ENCODE results near the gene LLCFC1.

DNA sequence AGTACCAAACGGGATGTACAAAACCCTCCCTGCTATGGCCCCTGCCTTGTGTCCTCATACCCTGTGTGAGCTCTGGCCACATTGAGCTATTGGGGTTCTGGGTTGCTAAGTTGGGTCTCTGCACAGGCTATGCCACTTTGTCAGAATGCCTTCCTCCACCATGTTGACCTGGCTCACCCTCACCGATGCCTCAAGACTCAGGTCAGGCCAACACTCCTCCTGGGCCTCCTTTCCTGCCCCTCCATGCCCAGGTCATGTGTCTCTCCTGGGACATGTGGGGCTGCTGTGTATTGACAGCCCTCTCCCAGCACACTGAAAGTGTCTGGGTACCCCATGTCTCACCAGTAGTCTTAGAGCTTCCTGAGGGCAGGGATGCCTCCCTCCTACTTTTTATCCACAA is 20.4 kb upstream of the LLCFC1 start:
- TF ChIP-seq TBP (IDR thresholded peaks at IDR 0.05; ENCODE audit: low read depth, low read length) (no peak), CREB1 (IDR thresholded peaks at IDR 0.05) (no peak), EP300 (IDR thresholded peaks at IDR 0.05; ENCODE audit: borderline replicate concordance in 1 of 2, low read depth in 2 of 2, low read length in 2 of 2) (no peak)
